ENCODE measurements around the gene LEPR.
"Not testable (repeated sequence)": the region's sequence is repeated elsewhere in the genome, so short reads cannot be mapped to it uniquely, and the experiment has no call there.

DNA sequence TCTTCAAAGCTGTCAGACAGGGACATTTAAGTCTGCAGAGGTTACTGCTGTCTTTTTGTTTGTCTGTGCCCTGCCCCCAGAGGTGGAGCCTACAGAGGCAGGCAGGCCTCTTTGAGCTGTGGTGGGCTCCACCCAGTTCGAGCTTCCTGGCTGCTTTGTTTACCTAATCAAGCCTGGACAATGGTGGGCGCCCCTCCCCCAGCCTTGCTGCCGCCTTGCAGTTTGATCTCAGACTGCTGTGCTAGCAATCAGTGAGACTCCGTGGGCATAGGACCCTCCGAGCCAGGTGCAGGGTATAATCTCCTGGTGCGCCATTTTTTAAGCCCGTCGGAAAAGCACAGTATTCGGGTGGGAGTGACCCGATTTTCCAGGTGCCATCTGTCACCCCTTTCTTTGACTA is 35.2 kb downstream of the LEPR start:
- TF ChIP-seq, protein P1, sequence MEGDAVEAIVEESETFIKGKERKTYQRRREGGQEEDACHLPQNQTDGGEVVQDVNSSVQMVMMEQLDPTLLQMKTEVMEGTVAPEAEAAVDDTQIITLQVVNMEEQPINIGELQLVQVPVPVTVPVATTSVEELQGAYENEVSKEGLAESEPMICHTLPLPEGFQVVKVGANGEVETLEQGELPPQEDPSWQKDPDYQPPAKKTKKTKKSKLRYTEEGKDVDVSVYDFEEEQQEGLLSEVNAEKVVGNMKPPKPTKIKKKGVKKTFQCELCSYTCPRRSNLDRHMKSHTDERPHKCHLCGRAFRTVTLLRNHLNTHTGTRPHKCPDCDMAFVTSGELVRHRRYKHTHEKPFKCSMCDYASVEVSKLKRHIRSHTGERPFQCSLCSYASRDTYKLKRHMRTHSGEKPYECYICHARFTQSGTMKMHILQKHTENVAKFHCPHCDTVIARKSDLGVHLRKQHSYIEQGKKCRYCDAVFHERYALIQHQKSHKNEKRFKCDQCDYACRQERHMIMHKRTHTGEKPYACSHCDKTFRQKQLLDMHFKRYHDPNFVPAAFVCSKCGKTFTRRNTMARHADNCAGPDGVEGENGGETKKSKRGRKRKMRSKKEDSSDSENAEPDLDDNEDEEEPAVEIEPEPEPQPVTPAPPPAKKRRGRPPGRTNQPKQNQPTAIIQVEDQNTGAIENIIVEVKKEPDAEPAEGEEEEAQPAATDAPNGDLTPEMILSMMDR (IDR thresholded peaks at IDR 0.05; ENCODE audit: insufficient read depth, low read depth, low read length): not testable (repeated sequence)
- not testable (repeated sequence) for TF ChIP-seq EZH2 (IDR thresholded peaks at IDR 0.05; ENCODE audit: insufficient read depth, low read length)

Data from astrocyte (in vitro differentiated cells and primary cell).